Measurements from ENCODE around the gene DOK1. TPM values are rescaled to one million over a fixed set of nuclear protein-coding genes. Genes with fewer than 3 reads are reported as not detected.

DOK1 gene
- total RNA-seq, 6 experiments from 2014 or later: 17.3 to 38.4 (median 31.5) TPM

- Mint-ChIP-seq H3K27me3 (ENCODE audit: insufficient read depth) (no peaks in the 10 kb centered on the region), H3K36me3 (ENCODE audit: low read depth) (no peaks in the 10 kb centered on the region; the same call in 1 of the 2 replicates), H3K4me3 (no peak overlapping the region), H3K9me3 (no peaks in the 10 kb centered on the region), H3K4me1 (ENCODE audit: low read depth) (peaks cover 13% of the 10 kb centered on the region), H3K27ac (no peak overlapping the region)
- no peak for TF ChIP-seq CTCF (IDR thresholded peaks at IDR 0.05)
- no peak for DNase-seq
Observed at GRCh38 chr2:74538881-74539339, 15.6 kb upstream of the DOK1 start.

- no peak for TF ChIP-seq CTCF (IDR thresholded peaks at IDR 0.05)
- Mint-ChIP-seq H3K36me3 (ENCODE audit: low read depth) (peaks cover 5% of the 10 kb centered on the region), H3K4me3 (no peak overlapping the region), H3K27ac (no peak overlapping the region), H3K27me3 (ENCODE audit: insufficient read depth) (no peaks in the 10 kb centered on the region), H3K9me3 (no peaks in the 10 kb centered on the region), H3K4me1 (ENCODE audit: low read depth) (peaks cover 13% of the 10 kb centered on the region)
- DNase-seq: no peak
Observed at GRCh38 chr2:74540291-74540690, 14.2 kb upstream of the DOK1 start.

GRCh38 chr2:74542978-74543377 lies 11.5 kb upstream of the DOK1 start:
- Mint-ChIP-seq H3K27ac (no peak overlapping the region), H3K4me1 (ENCODE audit: low read depth) (peaks cover 7% of the 10 kb centered on the region; the same call in 1 of the 2 replicates), H3K4me3 (no peak overlapping the region), H3K9me3 (no peaks in the 10 kb centered on the region), H3K27me3 (ENCODE audit: insufficient read depth) (no peaks in the 10 kb centered on the region), H3K36me3 (ENCODE audit: low read depth) (peaks cover 9% of the 10 kb centered on the region)
- TF ChIP-seq CTCF (IDR thresholded peaks at IDR 0.05): no peak
- DNase-seq: no peak

- DNase-seq: no peak
- H3K36me3 Mint-ChIP-seq (ENCODE audit: low read depth): peaks cover 9% of the 10 kb centered on the region
- H3K4me3 Mint-ChIP-seq: no peak overlapping the region
Observed at GRCh38 chr2:74544634-74545033, 9.9 kb upstream of the DOK1 start.

GRCh38 chr2:74546004-74546403 lies 8.5 kb upstream of the DOK1 start:
- H3K4me1 Mint-ChIP-seq (ENCODE audit: low read depth): peaks cover 29% of the 10 kb centered on the region
- peaks cover 13% of the 10 kb centered on the region for H3K36me3 Mint-ChIP-seq (ENCODE audit: low read depth)
- DNase-seq: no peak
- H3K27me3 Mint-ChIP-seq (ENCODE audit: insufficient read depth): no peaks in the 10 kb centered on the region
- no peak overlapping the region for H3K27ac Mint-ChIP-seq
- H3K9me3 Mint-ChIP-seq: no peaks in the 10 kb centered on the region
- no peak for TF ChIP-seq CTCF (IDR thresholded peaks at IDR 0.05)
- no peak overlapping the region for H3K4me3 Mint-ChIP-seq

More at GRCh38 chr2:74544634-74545033, 9.9 kb upstream of the DOK1 start:
- Mint-ChIP-seq H3K4me1 (ENCODE audit: low read depth) (peaks cover 16% of the 10 kb centered on the region), H3K27ac (no peak overlapping the region), H3K27me3 (ENCODE audit: insufficient read depth) (no peaks in the 10 kb centered on the region), H3K9me3 (no peaks in the 10 kb centered on the region)
- peak; percentile 31 for TF ChIP-seq CTCF (IDR thresholded peaks at IDR 0.05)

All from HFFc6 (cell line).